Activated CD8-positive, alpha-beta T cell treated with anti-CD3 and anti-CD28 coated beads for 36 hours (primary cell): ENCODE data around the gene ZBP1. TPM values are rescaled to one million over a fixed set of nuclear protein-coding genes. Genes with fewer than 3 reads are reported as not detected.

Experiments used
- ATAC-seq: fragments of 200-7000 bp; cut with Tn5 transposase; one replicate; pipeline ENCODE4 v1.10.0; 2021; ENCODE audit warnings: mild to moderate bottlenecking, moderate library complexity
- CTCF ChIA-PET: fragments of 350-600 bp; sonication (Branson Sonifier 250); formaldehyde crosslinking; loops from one replicate; lab custom pipeline; 2021; ENCODE audit warnings: antibody characterized with exemption; lab: Charles Lee
- POLR2A ChIA-PET: fragments of 350-600 bp; sonication (Branson Sonifier 250); formaldehyde crosslinking; loops from one replicate; lab custom pipeline; 2021; ENCODE audit warnings: antibody characterized with exemption; lab: Charles Lee
- DNase-seq: peaks from one replicate; pipeline ENCODE4 v3.0.0-alpha.2; 2020
- H3K27ac Mint-ChIP-seq: one replicate; pipeline ENCODE4 v1.8.0; 2021; ENCODE audit warnings: mild to moderate bottlenecking, mixed read lengths
- H3K27me3 Mint-ChIP-seq: one replicate; pipeline ENCODE4 v1.8.0; 2021; ENCODE audit warnings: mixed read lengths
- H3K36me3 Mint-ChIP-seq: one replicate; pipeline ENCODE4 v1.8.0; 2021; ENCODE audit warnings: low read depth, mixed read lengths
- H3K4me1 Mint-ChIP-seq: one replicate; pipeline ENCODE4 v1.8.0; 2021; ENCODE audit warnings: low read depth, mixed read lengths
- H3K4me3 Mint-ChIP-seq: one replicate; pipeline ENCODE4 v1.8.0; 2021; ENCODE audit warnings: mild to moderate bottlenecking, moderate library complexity, mixed read lengths
- H3K9me3 Mint-ChIP-seq: one replicate; pipeline ENCODE4 v1.8.0; 2021; ENCODE audit warnings: mixed read lengths
- CTCF ChIP-seq: fragments of 200-600 bp; IDR thresholded peaks from one replicate; pipeline ENCODE4 v1.8.0; 2022; ENCODE audit warnings: antibody characterized with exemption, mild to moderate bottlenecking
- intact Hi-C: fragments of 100-400 bp; cut with micrococcal nuclease; formaldehyde crosslinking; loops from one replicate; pipeline ENCODE4 v1.10.0; 2022
- total RNA-seq, 2 experiments: library from RNA; stranded (reverse); gene quantifications; one replicate each; pipeline ENCODE4 v1.2.3, GENCODE V29; 2021

ZBP1 gene
- total RNA-seq, 2 experiments from 2014 or later: 0.11 to 0.56 TPM

- POLR2A ChIA-PET: no interaction called here
- peaks cover 18% of the 10 kb centered on the region for H3K4me1 Mint-ChIP-seq
- H3K27me3 Mint-ChIP-seq: no peaks in the 10 kb centered on the region
- H3K9me3 Mint-ChIP-seq: no peaks in the 10 kb centered on the region
- DNase-seq (no peak), ATAC-seq (no peak)
- no peak for TF ChIP-seq CTCF
- H3K27ac Mint-ChIP-seq: no peak overlapping the region
- intact Hi-C loops: loop anchor here (10.0 kb wide), 1 partner anchor 49 kb away; no protein-coding TSS in a partner anchor
- H3K36me3 Mint-ChIP-seq: peaks cover 2% of the 10 kb centered on the region
- H3K4me3 Mint-ChIP-seq: no peak overlapping the region
- CTCF ChIA-PET: interaction anchor here (0.6 to 2.5 kb wide), 32 partner anchors 8 to 554 kb away, joined by 3 to 14 read pairs (median 4); no protein-coding TSS in a partner anchor
Measured at GRCh38 chr20:57653546-57653900, 33.3 kb upstream of the ZBP1 start.

GRCh38 chr20:57652606-57653545 is 32.6 kb upstream of the ZBP1 start:
- DNase-seq (no peak), ATAC-seq (no peak)
- POLR2A ChIA-PET: no interaction called here
- CTCF ChIA-PET: interaction anchor here (0.7 to 2.5 kb wide), 11 partner anchors 16 to 554 kb away, joined by 3 to 14 read pairs (median 6); no protein-coding TSS in a partner anchor
- no peaks in the 10 kb centered on the region for H3K9me3 Mint-ChIP-seq
- no peak overlapping the region for H3K4me3 Mint-ChIP-seq
- intact Hi-C loops: loop anchor here (10.0 kb wide), 1 partner anchor 48 kb away; no protein-coding TSS in a partner anchor
- peaks cover under 1% of the 10 kb centered on the region for H3K36me3 Mint-ChIP-seq
- H3K27ac Mint-ChIP-seq: no peak overlapping the region
- H3K27me3 Mint-ChIP-seq: no peaks in the 10 kb centered on the region
- peaks cover 11% of the 10 kb centered on the region for H3K4me1 Mint-ChIP-seq
- TF ChIP-seq CTCF: no peak

- H3K36me3 Mint-ChIP-seq: no peaks in the 10 kb centered on the region
- CTCF ChIA-PET: interaction anchor here (2.5 kb wide), 1 partner anchor 29 kb away, joined by 13 read pairs; no protein-coding TSS in a partner anchor
- H3K4me1 Mint-ChIP-seq: peaks cover 4% of the 10 kb centered on the region
- no peak for DNase-seq
- no peak overlapping the region for H3K4me3 Mint-ChIP-seq
- H3K27ac Mint-ChIP-seq: no peak overlapping the region
- H3K27me3 Mint-ChIP-seq: no peaks in the 10 kb centered on the region
- H3K9me3 Mint-ChIP-seq: no peaks in the 10 kb centered on the region
- no peak for TF ChIP-seq CTCF
- POLR2A ChIA-PET: no interaction called here
- intact Hi-C loops: loop anchor here (10.0 kb wide), 1 partner anchor 47 kb away; no protein-coding TSS in a partner anchor
- no peak for ATAC-seq
Measured at GRCh38 chr20:57651881-57652605, 31.8 kb upstream of the ZBP1 start.

GRCh38 chr20:57650756-57651483 is 30.7 kb upstream of the ZBP1 start:
- ATAC-seq (no peak), DNase-seq (no peak)
- peaks cover 4% of the 10 kb centered on the region for H3K4me1 Mint-ChIP-seq
- no peak for TF ChIP-seq CTCF
- H3K27me3 Mint-ChIP-seq: no peaks in the 10 kb centered on the region
- peaks cover 2% of the 10 kb centered on the region for H3K9me3 Mint-ChIP-seq
- intact Hi-C loops: loop anchor here (10.0 kb wide), 1 partner anchor 46 kb away; no protein-coding TSS in a partner anchor
- POLR2A ChIA-PET: interaction anchor here (0.7 kb wide), 1 partner anchor 23 kb away, joined by 3 read pairs; no protein-coding TSS in a partner anchor
- CTCF ChIA-PET: interaction anchor here (2.0 kb wide), 1 partner anchor 530 kb away, joined by 7 read pairs; no protein-coding TSS in a partner anchor
- H3K4me3 Mint-ChIP-seq: no peak overlapping the region
- no peaks in the 10 kb centered on the region for H3K36me3 Mint-ChIP-seq
- H3K27ac Mint-ChIP-seq: no peak overlapping the region
